ENCODE results near the gene GLIS2. TPM values are rescaled to one million over a fixed set of nuclear protein-coding genes. Genes with fewer than 3 reads are reported as not detected.

Gene GLIS2
- 3.7 and 5.3 TPM in 2 replicates for total RNA-seq

DNA sequence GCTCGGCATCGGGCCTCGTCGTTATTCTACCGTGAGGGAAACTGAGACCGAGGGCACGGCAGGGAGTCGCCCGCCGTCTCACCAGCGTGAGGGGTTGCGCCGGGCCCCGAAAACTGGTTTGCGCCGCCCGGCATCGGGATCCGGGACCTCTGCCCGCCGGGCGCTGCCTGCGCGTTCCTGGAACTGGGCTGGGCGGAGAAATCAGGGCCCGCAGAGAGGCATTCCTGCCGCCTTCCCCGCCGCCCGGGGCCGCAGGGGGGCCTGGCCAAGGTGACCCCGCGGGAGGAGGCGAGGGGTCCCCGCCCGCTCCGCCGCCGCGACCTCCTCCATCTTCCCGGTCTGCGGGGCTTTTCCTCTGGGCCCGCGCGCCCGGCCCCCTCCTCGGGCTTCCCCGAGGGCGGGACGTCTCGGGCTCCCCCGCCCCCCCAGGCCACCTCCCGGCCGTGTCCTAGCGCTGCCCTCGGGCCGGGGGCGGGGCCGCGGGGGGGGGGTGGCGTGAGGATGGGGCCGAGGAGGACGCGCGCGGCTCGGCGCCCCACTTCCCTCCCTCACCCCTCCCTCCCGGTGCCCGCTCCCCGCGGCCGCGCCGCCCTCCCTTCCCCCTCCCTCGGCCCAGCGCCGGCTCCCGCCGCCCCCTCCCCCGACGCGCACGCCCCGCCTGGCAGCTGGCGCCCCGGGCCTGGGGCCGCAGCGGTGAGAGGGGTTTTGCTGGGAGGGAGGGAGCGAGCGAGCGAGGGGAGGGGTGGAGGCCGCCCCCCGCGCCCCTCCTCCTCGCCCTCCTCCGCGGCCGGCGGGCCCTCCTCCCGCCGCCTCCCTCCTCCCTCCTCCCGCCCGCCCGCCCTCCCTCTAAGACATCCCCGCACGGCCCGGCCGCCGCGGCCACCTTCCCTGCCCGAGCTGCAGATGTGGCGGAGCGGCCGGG lies at the start of gene GLIS2:
Gene GLIS2, plus strand, starts transcription at position 882 of the 922 bp plus-strand sequence. CDS start 16,214 bp downstream, outside the sequence.

GRCh38 chr16:4350787-4351659 lies 35.2 kb downstream of the GLIS2 start, which contains the start of gene PAM16:
TSS of gene PAM16 (minus strand) at chr16:4351321. CDS start at chr16:4351234, 87 bp downstream.

GRCh38 chr16:4371357-4372000 lies 55.6 kb downstream of the GLIS2 start, which contains the start of gene VASN:
TSS of gene VASN (plus strand) at chr16:4371848. CDS start at chr16:4380878, 9,030 bp downstream.

Other genes with a start within 250 kb of the GLIS2 start
- gene ADCY9, start 199.6 kb upstream of the GLIS2 start, total RNA-seq = 35.4 and 131 TPM in 2 replicates
- gene SRL, start 74.0 kb upstream of the GLIS2 start, total RNA-seq = not detected in 2 replicates
- 8.1 and 10.0 TPM in 2 replicates for gene TFAP4, start 43.0 kb upstream of the GLIS2 start, total RNA-seq
- gene PAM16, start 35.3 kb downstream of the GLIS2 start, total RNA-seq = 19.9 and 28.2 TPM in 2 replicates
- 142 and 358 TPM in 2 replicates for gene VASN, start 55.8 kb downstream of the GLIS2 start, total RNA-seq
- gene CORO7, start 100.5 kb downstream of the GLIS2 start, total RNA-seq = 26.9 and 30.5 TPM in 2 replicates
- 50.8 and 63.1 TPM in 2 replicates for gene DNAJA3, start 109.8 kb downstream of the GLIS2 start, total RNA-seq
- gene NMRAL1, start 158.6 kb downstream of the GLIS2 start, total RNA-seq = 66.7 and 85.1 TPM in 2 replicates
- 57.1 and 68.4 TPM in 2 replicates for gene HMOX2, start 160.3 kb downstream of the GLIS2 start, total RNA-seq
- gene CDIP1, start 222.7 kb downstream of the GLIS2 start, total RNA-seq = 13.9 and 19.0 TPM in 2 replicates
- gene C16orf96, start 240.3 kb downstream of the GLIS2 start, total RNA-seq = under 0.01 TPM in 2 replicates

Measured in placental pericyte (primary cell).